ENCODE measurements around the gene ZNF530. TPM values are rescaled to one million over a fixed set of nuclear protein-coding genes. Genes with fewer than 3 reads are reported as not detected.

ZNF530 gene
- polyA plus RNA-seq, 1 experiment = 1.7 TPM

GRCh38 chr19:57559404-57560025 lies 40.2 kb upstream of the ZNF530 start, which contains the start of gene ZNF550:
Gene ZNF550, minus strand, starts transcription at chr19:57559863. Its CDS starts 181 bp downstream, at chr19:57559682.
- POLR2A ChIA-PET = no interaction called here
- H3K27me3 ChIP-seq (ENCODE audit: control insufficient read depth, insufficient read depth, low read length) = no peaks in the 10 kb centered on the region
- H3K36me3 ChIP-seq (ENCODE audit: control insufficient read depth, insufficient read depth, low read length) = peaks cover 10% of the 10 kb centered on the region
- peak; percentile 38 for DNase-seq (ENCODE audit: low read depth)
- no peak for TF ChIP-seq CTCF (IDR thresholded peaks at IDR 0.05; ENCODE audit: insufficient read depth, low read depth, low read length)
- peak within 1 kb of the TSS; percentile 84 for H3K4me3 ChIP-seq (ENCODE audit: low read depth, low read length)
- CTCF ChIA-PET = interaction anchor here (0.6 to 0.7 kb wide), 3 partner anchors 13 to 1143 kb away, joined by 3 read pairs; no protein-coding TSS in a partner anchor

GRCh38 chr19:57560049-57560491 lies 39.6 kb upstream of the ZNF530 start:
- Histone ChIP-seq H3K36me3 (ENCODE audit: control insufficient read depth, insufficient read depth, low read length) (peaks cover 8% of the 10 kb centered on the region), H3K4me3 (ENCODE audit: low read depth, low read length) (peak overlapping the region; percentile 84), H3K27me3 (ENCODE audit: control insufficient read depth, insufficient read depth, low read length) (no peaks in the 10 kb centered on the region)
- DNase-seq (ENCODE audit: low read depth) = peak; percentile 61
- TF ChIP-seq CTCF (IDR thresholded peaks at IDR 0.05; ENCODE audit: insufficient read depth, low read depth, low read length) = no peak
- POLR2A ChIA-PET = no interaction called here
- CTCF ChIA-PET = interaction anchor here (0.6 kb wide), 2 partner anchors 107 to 1144 kb away, joined by 3 read pairs; no protein-coding TSS in a partner anchor

- ChIA-PET POLR2A (no interaction called here), CTCF (no interaction called here)
- Histone ChIP-seq H3K27me3 (ENCODE audit: control insufficient read depth, insufficient read depth, low read length) (no peaks in the 10 kb centered on the region), H3K36me3 (ENCODE audit: control insufficient read depth, insufficient read depth, low read length) (no peaks in the 10 kb centered on the region), H3K4me3 (ENCODE audit: low read depth, low read length) (no peak overlapping the region)
- DNase-seq (ENCODE audit: low read depth) = no peak
- TF ChIP-seq CTCF (IDR thresholded peaks at IDR 0.05; ENCODE audit: insufficient read depth, low read depth, low read length) = no peak
These were observed 36.1 kb upstream of the ZNF530 start for GRCh38 chr19:57563547-57563946.

- DNase-seq (ENCODE audit: low read depth) = no peak
- no peak overlapping the region for H3K4me3 ChIP-seq (ENCODE audit: low read depth, low read length)
- TF ChIP-seq CTCF (IDR thresholded peaks at IDR 0.05; ENCODE audit: insufficient read depth, low read depth, low read length) = no peak
- H3K36me3 ChIP-seq (ENCODE audit: control insufficient read depth, insufficient read depth, low read length) = peaks cover 3% of the 10 kb centered on the region; the same call in 1 of the 2 replicates
- ChIA-PET CTCF (interaction anchor here (0.6 kb wide), 1 partner anchor 678 kb away, joined by 3 read pairs; no protein-coding TSS in a partner anchor), POLR2A (no interaction called here)
- H3K27me3 ChIP-seq (ENCODE audit: control insufficient read depth, insufficient read depth, low read length) = no peaks in the 10 kb centered on the region
These were observed 33.1 kb upstream of the ZNF530 start for GRCh38 chr19:57566396-57567265.

GRCh38 chr19:57570707-57571106 lies 29.0 kb upstream of the ZNF530 start:
- no peak for TF ChIP-seq CTCF (IDR thresholded peaks at IDR 0.05; ENCODE audit: insufficient read depth, low read depth, low read length)
- H3K36me3 ChIP-seq (ENCODE audit: control insufficient read depth, insufficient read depth, low read length) = peaks cover 27% of the 10 kb centered on the region
- H3K27me3 ChIP-seq (ENCODE audit: control insufficient read depth, insufficient read depth, low read length) = no peaks in the 10 kb centered on the region
- no peak for DNase-seq (ENCODE audit: low read depth)
- CTCF ChIA-PET = interaction anchor here (1.6 kb wide), 1 partner anchor 8 kb away, joined by 3 read pairs; the partner anchor contains the start of gene ZNF416
- POLR2A ChIA-PET = no interaction called here
- H3K4me3 ChIP-seq (ENCODE audit: low read depth, low read length) = no peak overlapping the region

Measured in BJ (cell line).